HG03135 (cell line): ENCODE results near the gene ELFN1.

Experiments used
- ATAC-seq: cut with Tn5 transposase; IDR thresholded peaks from one replicate; pipeline ENCODE4 v1.9.1; 2021; ENCODE audit warnings: mild to moderate bottlenecking, moderate library complexity; ENCODE audit not compliant: unreplicated experiment

Gene ELFN1

GRCh38 chr7:1675036-1675671 lies 5.1 kb downstream of the ELFN1 start:
- no peak for ATAC-seq

GRCh38 chr7:1675673-1676549 lies 5.8 kb downstream of the ELFN1 start:
- no peak for ATAC-seq

GRCh38 chr7:1676550-1677078 lies 6.5 kb downstream of the ELFN1 start:
- no peak for ATAC-seq

GRCh38 chr7:1677206-1678080 lies 7.4 kb downstream of the ELFN1 start:
- ATAC-seq, result no peak

- no peak for ATAC-seq
Observed at GRCh38 chr7:1678081-1678543, 8.0 kb downstream of the ELFN1 start.

GRCh38 chr7:1678571-1679325 lies 8.7 kb downstream of the ELFN1 start:
- no peak for ATAC-seq

GRCh38 chr7:1679326-1679965 lies 9.4 kb downstream of the ELFN1 start:
- ATAC-seq, result no peak

GRCh38 chr7:1679966-1680730 lies 10.1 kb downstream of the ELFN1 start:
- no peak for ATAC-seq

- ATAC-seq, result no peak
Observed at GRCh38 chr7:1681581-1681980, 11.5 kb downstream of the ELFN1 start.

- no peak for ATAC-seq
Observed at GRCh38 chr7:1685000-1685624, 15.0 kb downstream of the ELFN1 start.

GRCh38 chr7:1688542-1688941 lies 18.5 kb downstream of the ELFN1 start:
- ATAC-seq, result no peak

GRCh38 chr7:1689311-1689710 lies 19.2 kb downstream of the ELFN1 start:
- ATAC-seq, result no peak

- no peak for ATAC-seq
Observed at GRCh38 chr7:1690359-1690958, 20.4 kb downstream of the ELFN1 start.

GRCh38 chr7:1691096-1691495 lies 21.0 kb downstream of the ELFN1 start:
- ATAC-seq, result no peak

- no peak for ATAC-seq
Observed at GRCh38 chr7:1691601-1692514, 21.8 kb downstream of the ELFN1 start.

GRCh38 chr7:1692515-1693418 lies 22.7 kb downstream of the ELFN1 start:
- ATAC-seq, result no peak
